GM06990 (cell line): ENCODE measurements around the gene TRIM24.
A peak's percentile ranks its signal among the peaks of the same experiment; 100 is the strongest.

Experiments used
- DNase-seq: peaks from one replicate; pipeline ENCODE4 v3.0.0-alpha.2; 2011; ENCODE audit not compliant: insufficient read length; ENCODE audit errors: extremely low read depth
- H3K27me3 ChIP-seq: replicated peaks from 2 replicates; pipeline ENCODE4 v1.6.0; 2011; ENCODE audit warnings: low read length; ENCODE audit not compliant: control insufficient read depth, insufficient read depth
- H3K36me3 ChIP-seq: 2 replicates; pipeline ENCODE4 v1.5.1; 2011; ENCODE audit warnings: low read length; ENCODE audit not compliant: control insufficient read depth, insufficient read depth
- H3K4me3 ChIP-seq: replicated peaks from 2 replicates; pipeline ENCODE4 v1.5.1; 2011; ENCODE audit warnings: low read depth, mild to moderate bottlenecking, control low read depth, low read length
- CTCF ChIP-seq: IDR thresholded peaks from 2 replicates; pipeline ENCODE4 v1.5.1; 2011; ENCODE audit warnings: low read length, control low read depth, mild to moderate bottlenecking, inconsistent platforms; ENCODE audit not compliant: insufficient read depth, poor library complexity, severe bottlenecking

Gene TRIM24

GRCh38 chr7:138608275-138608674 lies 148.2 kb downstream of the TRIM24 start:
- Histone ChIP-seq H3K27me3 (no peaks in the 10 kb centered on the region), H3K4me3 (no peak overlapping the region), H3K36me3 (no peaks in the 10 kb centered on the region)
- DNase-seq: peak; percentile 21
- TF ChIP-seq CTCF: no peak

- DNase-seq: no peak
- TF ChIP-seq CTCF: no peak
- no peak overlapping the region for H3K4me3 ChIP-seq
- H3K27me3 ChIP-seq: no peaks in the 10 kb centered on the region
- H3K36me3 ChIP-seq: no peaks in the 10 kb centered on the region
Observed at GRCh38 chr7:138610671-138611170, 150.7 kb downstream of the TRIM24 start.

GRCh38 chr7:138613630-138614029 lies 153.6 kb downstream of the TRIM24 start:
- H3K27me3 ChIP-seq: no peaks in the 10 kb centered on the region
- H3K4me3 ChIP-seq: no peak overlapping the region
- DNase-seq: no peak
- H3K36me3 ChIP-seq: no peaks in the 10 kb centered on the region
- no peak for TF ChIP-seq CTCF

GRCh38 chr7:138616085-138616484 lies 156.0 kb downstream of the TRIM24 start:
- TF ChIP-seq CTCF: no peak
- DNase-seq: no peak
- Histone ChIP-seq H3K27me3 (no peaks in the 10 kb centered on the region), H3K4me3 (no peak overlapping the region), H3K36me3 (no peaks in the 10 kb centered on the region)

- no peak overlapping the region for H3K4me3 ChIP-seq
- TF ChIP-seq CTCF: no peak
- no peak for DNase-seq
- H3K27me3 ChIP-seq: no peaks in the 10 kb centered on the region
- H3K36me3 ChIP-seq: no peaks in the 10 kb centered on the region
Observed at GRCh38 chr7:138618506-138618905, 158.4 kb downstream of the TRIM24 start.

- TF ChIP-seq CTCF: no peak
- no peak for DNase-seq
- H3K4me3 ChIP-seq: no peak overlapping the region
Observed at GRCh38 chr7:138618933-138619332, 158.9 kb downstream of the TRIM24 start.

More at GRCh38 chr7:138618933-138619332, 158.9 kb downstream of the TRIM24 start:
- no peaks in the 10 kb centered on the region for H3K27me3 ChIP-seq
- H3K36me3 ChIP-seq: no peaks in the 10 kb centered on the region
